Fibroblast of mammary gland (primary cell): ENCODE measurements around the gene SLC39A9.
A peak's percentile ranks its signal among the peaks of the same experiment; 100 is the strongest.
"Not testable (repeated sequence)": the region's sequence is repeated elsewhere in the genome, so short reads cannot be mapped to it uniquely, and the experiment has no call there.

ENCODE experiments used
- DNase-seq: peaks from one replicate; pipeline ENCODE4 v3.0.0-alpha.2; 2010; ENCODE audit warnings: low read depth
- H3K4me3 ChIP-seq: 2 replicates; pipeline ENCODE4 v1.5.1; 2011; ENCODE audit warnings: low read depth, mild to moderate bottlenecking, low read length, moderate library complexity; ENCODE audit not compliant: control insufficient read depth
- CTCF ChIP-seq: conservative IDR thresholded peaks from 2 replicates; pipeline ENCODE4 v1.5.1; 2011; ENCODE audit warnings: low read depth, low read length, inconsistent platforms; ENCODE audit not compliant: control insufficient read depth, insufficient read depth

SLC39A9 gene

DNA sequence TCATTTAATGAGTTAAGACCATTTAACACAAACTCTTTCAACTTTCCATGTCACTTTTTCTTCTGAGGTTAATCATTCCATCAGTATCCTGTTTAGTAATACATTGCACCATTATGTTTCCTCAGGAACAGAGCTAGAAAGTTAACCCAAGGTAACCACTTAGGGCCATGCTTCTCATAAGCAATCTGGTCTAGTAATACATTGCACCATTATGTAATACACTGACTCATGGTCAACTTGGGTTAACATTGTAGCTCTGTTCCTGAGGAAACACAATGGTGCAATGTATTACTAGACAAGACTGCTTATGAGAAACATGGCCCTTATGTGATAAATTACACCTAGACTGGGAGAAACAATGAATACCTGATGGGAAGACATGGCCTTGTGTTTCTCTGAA, 22.1 kb upstream of the SLC39A9 start:
- H3K4me3 ChIP-seq: no peak overlapping the region
- no peak for TF ChIP-seq CTCF
- DNase-seq: peak; percentile 81

DNA sequence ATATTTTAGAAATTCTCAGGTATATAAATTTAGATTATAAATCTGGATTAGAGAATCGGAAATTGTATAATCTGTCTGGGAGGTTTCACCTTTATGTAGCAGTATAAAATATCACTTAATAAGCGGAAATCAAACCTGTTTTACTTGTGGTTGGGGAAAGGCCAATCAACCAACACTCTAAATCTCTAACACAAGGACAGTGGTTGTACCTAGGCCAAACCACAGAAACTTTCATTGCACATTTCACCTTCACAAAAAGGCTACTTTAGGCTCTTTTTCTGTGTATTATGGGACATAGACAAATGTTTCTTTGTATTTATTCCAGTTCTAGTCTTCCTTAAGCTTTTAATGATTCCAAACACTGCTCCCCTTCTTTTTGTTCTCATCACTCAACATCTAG, 20.2 kb upstream of the SLC39A9 start:
- TF ChIP-seq CTCF: no peak
- no peak for DNase-seq

DNA sequence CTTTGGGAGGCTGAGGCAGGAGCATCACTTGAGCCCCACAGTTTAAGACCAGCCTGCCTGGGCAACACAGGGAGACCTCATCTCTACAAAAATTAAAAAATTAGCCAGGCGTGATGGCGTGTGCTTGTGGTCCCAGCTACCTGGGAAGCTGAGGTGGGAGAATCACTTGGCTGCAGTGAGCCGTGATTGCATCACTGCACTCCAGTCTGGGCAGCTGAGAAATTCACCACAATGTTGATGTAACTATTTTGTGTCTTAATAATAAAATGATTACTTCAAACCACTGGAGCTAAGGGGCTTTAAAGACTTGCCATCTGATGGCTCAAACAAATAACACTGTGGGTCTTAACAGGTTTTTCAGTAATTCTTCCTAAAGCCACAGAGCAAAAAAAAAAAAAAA, 11.2 kb upstream of the SLC39A9 start:
- peak; percentile 15 for DNase-seq
- TF ChIP-seq CTCF: no peak

More for the DNA sequence above, 20.2 kb upstream of the SLC39A9 start:
- H3K4me3 ChIP-seq: no peak overlapping the region

GRCh38 chr14:69391400-69391799, 7.1 kb upstream of the SLC39A9 start:
- H3K4me3 ChIP-seq: not testable (repeated sequence)

More for the DNA sequence above, 11.2 kb upstream of the SLC39A9 start:
- no peak overlapping the region for H3K4me3 ChIP-seq

DNA sequence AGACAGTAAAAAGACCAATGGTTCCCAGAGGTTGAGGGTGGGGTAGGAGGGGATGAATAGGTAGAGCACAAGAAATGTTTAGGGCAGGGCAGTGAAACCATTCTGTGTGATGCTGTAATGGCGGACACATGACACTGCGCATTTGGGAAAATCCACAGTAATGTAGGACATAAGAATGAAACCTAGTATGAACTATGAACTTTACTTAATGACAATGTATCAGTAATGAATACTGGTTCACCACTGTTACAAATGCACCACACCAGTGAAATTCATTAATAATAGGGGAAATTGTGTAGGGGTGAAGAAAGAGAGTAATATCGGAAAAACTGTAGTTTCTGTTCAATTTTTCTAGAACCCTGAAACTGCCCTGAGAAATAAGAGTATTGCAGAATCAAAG, 6.0 kb upstream of the SLC39A9 start:
- DNase-seq: no peak
- TF ChIP-seq CTCF: no peak
- H3K4me3 ChIP-seq: no peak overlapping the region

More at GRCh38 chr14:69391400-69391799, 7.1 kb upstream of the SLC39A9 start:
- DNase-seq: peak; percentile 64

DNA sequence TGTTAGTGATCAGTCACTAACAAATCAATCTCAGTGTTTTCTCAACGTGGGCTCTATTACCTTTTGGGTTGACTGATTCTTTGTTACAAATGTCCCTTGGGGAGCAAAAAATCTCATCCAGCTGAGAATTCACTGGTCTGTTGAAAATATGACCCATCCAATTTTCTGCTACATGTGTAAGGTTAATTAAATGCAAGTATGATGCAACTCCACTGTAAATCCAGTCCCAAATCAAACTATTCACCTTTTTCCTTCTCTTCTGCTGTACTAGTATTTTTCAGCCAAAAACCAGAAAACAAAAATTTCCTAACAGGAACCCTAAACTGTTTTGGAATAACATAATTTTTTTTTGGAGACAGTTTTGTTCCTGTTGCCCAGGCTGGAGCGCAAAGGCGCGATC, 2.6 kb upstream of the SLC39A9 start:
- TF ChIP-seq CTCF: no peak
- H3K4me3 ChIP-seq: no peak overlapping the region
- DNase-seq: no peak

DNA sequence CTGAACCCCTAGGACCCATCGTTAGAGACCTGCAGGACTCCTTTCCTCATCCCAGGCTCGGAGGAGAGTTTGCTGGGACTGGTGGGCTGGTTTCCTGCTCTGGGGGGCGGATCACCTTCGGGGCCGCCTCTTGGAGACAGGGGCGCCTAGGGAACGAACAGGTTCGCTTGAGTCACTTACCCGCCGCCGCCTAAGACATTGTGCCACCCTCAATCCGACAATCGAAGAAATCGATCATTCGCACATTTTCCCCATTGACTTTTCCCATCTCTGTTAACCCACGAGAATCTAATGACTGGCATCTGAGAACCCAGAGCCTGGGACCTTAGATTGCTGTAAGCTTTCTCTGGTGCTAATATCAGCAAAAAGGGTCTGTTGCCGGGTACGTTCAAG, 322 bp downstream of the SLC39A9 start:
- no peak for DNase-seq
- peak overlapping the region; percentile 98 for H3K4me3 ChIP-seq
- TF ChIP-seq CTCF: no peak

DNA sequence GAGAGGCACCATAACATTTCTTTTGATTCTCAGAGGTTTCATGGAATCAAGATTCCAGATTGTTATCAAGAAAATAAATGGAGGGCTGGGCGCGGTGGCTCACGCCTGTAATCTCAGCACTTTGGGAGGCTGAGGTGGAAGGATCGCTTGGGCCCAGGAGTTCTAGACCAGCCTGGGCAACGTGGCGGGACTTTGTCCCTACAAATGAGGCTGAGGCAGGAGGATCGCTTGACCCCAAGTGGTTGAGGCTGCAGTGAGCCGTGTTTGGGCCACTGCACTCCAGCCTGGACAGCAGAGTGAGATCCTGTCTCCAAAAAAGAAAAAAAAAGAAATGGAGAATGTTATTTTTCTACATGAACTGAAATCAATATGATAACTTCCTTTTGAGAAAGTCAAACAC, 1.3 kb downstream of the SLC39A9 start:
- no peak for DNase-seq
- no peak for TF ChIP-seq CTCF
- peak overlapping the region; percentile 98 for H3K4me3 ChIP-seq
